K562 (cell line): ENCODE data around the gene MKNK2. TPM values are rescaled to one million over a fixed set of nuclear protein-coding genes. Genes with fewer than 3 reads are reported as not detected.
A peak's percentile ranks its signal among the peaks of the same experiment; 100 is the strongest.

Experiments
- ATAC-seq: fragments of 200-7000 bp; cut with Tn5 transposase; 3 replicates; pipeline ENCODE4 v1.9.1; 2020; ENCODE audit warnings: moderate library complexity
- BruUV-seq: library from RNA; stranded (reverse); fragments of 400-500 nt; replicated peaks from 2 replicates; lab custom pipeline; 2021; lab: Mats Ljungman, UMichigan
- CTCF ChIA-PET: fragments of 300-600 bp; formaldehyde crosslinking; extraction: SDS; loops from one replicate; lab custom pipeline; 2021; ENCODE audit warnings: low intra/inter-chr PET ratio; lab: Yijun Ruan, JAX
- POLR2A ChIA-PET: fragments of 300-600, 350-650 bp; sonication (Branson Sonifier 250); formaldehyde crosslinking; extraction: SDS; loops from one replicate; lab custom pipeline; 2021; ENCODE audit warnings: antibody characterized with exemption, inconsistent platforms; lab: Yijun Ruan, JAX
- DNase-seq, 4 experiments: peaks; one replicate each; pipeline versions ENCODE4 v3.0.0 to v3.0.0-alpha.2; 2011 to 2018; ENCODE audit warnings: low spot score in 3 of 4, mixed read lengths in 3 of 4; ENCODE audit errors: extremely low read depth in 1 of 4
- FAIRE-seq: peaks from 2 replicates; lab custom pipeline; 2011; peaks lifted over from hg19 to GRCh38; lab: Jason Lieb, UNC
- H2AFZ ChIP-seq: 2 replicates; pipeline ENCODE4 v1.6.0; 2011; ENCODE audit warnings: low read depth, low read length, control low read depth, inconsistent platforms
- H3K27ac ChIP-seq: fragments of 200-600 bp; 3 replicates; pipeline ENCODE4 v1.8.0; 2011; ENCODE audit warnings: low read depth, mild to moderate bottlenecking, control low read depth, inconsistent platforms, low read length, moderate library complexity, mixed read lengths; ENCODE audit errors: extremely low read depth
- H3K27me3 ChIP-seq, 2 experiments: fragments of 300-600 bp in 1 of 2; 2 replicates in 1 of 2; 3 replicates in 1 of 2; pipeline versions ENCODE4 v1.6.0 to v1.8.0; 2011; ENCODE audit warnings: inconsistent platforms in 2 of 2, low read length in 2 of 2, mild to moderate bottlenecking in 1 of 2, mixed read lengths in 1 of 2, moderate library complexity in 1 of 2; ENCODE audit not compliant: control insufficient read depth in 2 of 2, insufficient read depth in 2 of 2
- H3K36me3 ChIP-seq: fragments of 300-600 bp; 3 replicates; pipeline ENCODE4 v1.8.0; 2011; ENCODE audit warnings: mild to moderate bottlenecking, low read length, inconsistent platforms; ENCODE audit not compliant: control insufficient read depth, insufficient read depth
- H3K4me1 ChIP-seq, 2 experiments: fragments of 200-600 bp in 1 of 2; replicated peaks in 1 of 2; 2 replicates in 1 of 2; 3 replicates in 1 of 2; pipeline versions ENCODE4 v1.5.1 to v1.8.0; 2011; ENCODE audit warnings: inconsistent platforms in 2 of 2, low read length in 2 of 2, mild to moderate bottlenecking in 1 of 2, mixed read lengths in 1 of 2, moderate library complexity in 1 of 2; ENCODE audit not compliant: control insufficient read depth in 2 of 2, insufficient read depth in 2 of 2
- H3K4me2 ChIP-seq: 2 replicates; pipeline ENCODE4 v1.6.1; 2011; ENCODE audit warnings: low read length, control low read depth, inconsistent platforms, mixed read lengths; ENCODE audit not compliant: insufficient read depth
- H3K4me3 ChIP-seq: fragments of 200-600 bp; sonication (generic), shearing (Covaris generic); 2 replicates; pipeline ENCODE4 v1.5.1; 2016; ENCODE audit warnings: control low read depth, inconsistent platforms
- H3K79me2 ChIP-seq: fragments of 200-600 bp; 3 replicates; pipeline ENCODE4 v1.8.0; 2011; ENCODE audit warnings: low read length, inconsistent platforms; ENCODE audit not compliant: control insufficient read depth, insufficient read depth
- H3K9ac ChIP-seq, 2 experiments: 2 replicates each; pipeline versions ENCODE4 v1.6.0 to v1.6.1; 2011; ENCODE audit warnings: low read depth in 2 of 2, low read length in 2 of 2, control low read depth in 1 of 2, inconsistent platforms in 1 of 2, mild to moderate bottlenecking in 1 of 2, mixed read lengths in 1 of 2; ENCODE audit not compliant: insufficient read depth in 1 of 2
- H3K9me1 ChIP-seq: one replicate; pipeline ENCODE4 v1.6.0; 2011; ENCODE audit warnings: inconsistent platforms, mild to moderate bottlenecking, low read length, moderate library complexity; ENCODE audit not compliant: control insufficient read depth, insufficient read depth
- H3K9me3 ChIP-seq: replicated peaks from 2 replicates; pipeline ENCODE4 v1.5.1; 2011; ENCODE audit warnings: low read depth, low read length, inconsistent platforms; ENCODE audit not compliant: control insufficient read depth, insufficient read depth
- H4K20me1 ChIP-seq: replicated peaks from 2 replicates; pipeline ENCODE4 v1.6.1; 2011; ENCODE audit warnings: low read length, inconsistent platforms, mixed read lengths; ENCODE audit not compliant: control insufficient read depth, insufficient read depth
- FOXP1 ChIP-seq: sonication (generic); formaldehyde crosslinking; IDR thresholded peaks from 2 replicates; pipeline ENCODE4 v1.8.0; 2022; ENCODE audit warnings: mild to moderate bottlenecking, missing genetic modification reagents
- NR4A1 ChIP-seq, 2 experiments: fragments of 250-450 bp in 1 of 2; fragments of 450-650 bp in 1 of 2; sonication (Bioruptor Pico) in 1 of 2; IDR thresholded peaks; 2 replicates each; pipeline versions ENCODE4 v1.4.0 to v1.6.1; 2016 to 2020; ENCODE audit warnings: mild to moderate bottlenecking in 2 of 2, missing compliant biosample characterization in 1 of 2, missing genetic modification characterization in 1 of 2, moderate library complexity in 1 of 2
- PRDM10 ChIP-seq: fragments of 450-650 bp; IDR thresholded peaks from 2 replicates; pipeline ENCODE4 v1.6.1; 2018; ENCODE audit not compliant: partially characterized antibody
- RBM17 ChIP-seq: fragments of 200-400 bp; formaldehyde crosslinking; IDR thresholded peaks from 2 replicates; pipeline ENCODE4 v1.6.1; 2017; ENCODE audit warnings: low read depth, mild to moderate bottlenecking, low read length, borderline replicate concordance
- RFX1 ChIP-seq: fragments of 450-650 bp; IDR thresholded peaks from 2 replicates; pipeline ENCODE4 v1.6.1; 2016; ENCODE audit warnings: mild to moderate bottlenecking, moderate library complexity
- STAG1 ChIP-seq: sonication (generic); formaldehyde crosslinking; IDR thresholded peaks from 2 replicates; pipeline ENCODE4 v1.5.0; 2020; ENCODE audit warnings: missing genetic modification reagents, borderline replicate concordance
- TCF3 ChIP-seq: sonication (generic); formaldehyde crosslinking; IDR thresholded peaks from 2 replicates; pipeline ENCODE4 v1.4.0; 2020; ENCODE audit warnings: mild to moderate bottlenecking, missing genetic modification reagents
- ZBTB1 ChIP-seq: sonication (generic); formaldehyde crosslinking; IDR thresholded peaks from 2 replicates; pipeline ENCODE4 v1.8.1; 2023; ENCODE audit warnings: missing genetic modification reagents, low read depth, mild to moderate bottlenecking, borderline replicate concordance
- ZBTB33 ChIP-seq: sonication (generic); formaldehyde crosslinking; IDR thresholded peaks from 2 replicates; pipeline ENCODE4 v1.8.1; 2023; ENCODE audit warnings: mild to moderate bottlenecking, missing genetic modification reagents
- ZNF253 ChIP-seq: fragments of 250-450 bp; sonication (Bioruptor Pico); conservative IDR thresholded peaks from 2 replicates; pipeline ENCODE4 v1.6.1; 2021; ENCODE audit warnings: mild to moderate bottlenecking
- ZNF282 ChIP-seq: sonication (generic); formaldehyde crosslinking; IDR thresholded peaks from 2 replicates; pipeline ENCODE4 v1.8.1; 2023; ENCODE audit warnings: missing genetic modification reagents
- ZNF512 ChIP-seq: IDR thresholded peaks from 2 replicates; pipeline ENCODE4 v1.6.1; 2016; ENCODE audit warnings: missing genetic modification characterization, missing compliant biosample characterization
- WGBS: fragments of 100-300 bp; shearing (Covaris generic); methylation state at CpG from one replicate; pipeline ENCODE4 v1.1.6; 2016; ENCODE audit warnings: low coverage, mixed read lengths; ENCODE audit not compliant: insufficient coverage; ENCODE audit errors: missing lambda C conversion rate; 5-methylcytosine and 5-hydroxymethylcytosine counted together
- in situ Hi-C: fragments of 300-500 bp; cut with MboI; formaldehyde crosslinking; loops from 4 replicates; pipeline ENCODE4 v1.15.0; 2018; ENCODE audit warnings: inconsistent platforms, mixed read lengths
- intact Hi-C: fragments of 100-400 bp; cut with micrococcal nuclease; formaldehyde crosslinking; loops from 2 replicates; pipeline ENCODE4 v1.14.2; 2022
- polyA plus RNA-seq, 8 experiments: library from polyadenylated mRNA; depleted of rRNA in 4 of 8; stranded (reverse) in 5 of 8; unstranded in 3 of 8; fragments of >200 nt; fragmentation: Nextera tagmentation in 2 of 8; fragmentation: Illumina TruSeq in 1 of 8; extraction: Ambion mirVana in 2 of 8; extraction: Trizol in 1 of 8; gene quantifications; 2 replicates each; pipeline versions ENCODE4 v1.2.1 to v1.2.3, GENCODE V29; 2011 to 2014; ENCODE audit warnings: inconsistent platforms in 1 of 8, missing spikeins in 1 of 8
- total RNA-seq, 7 experiments: library from RNA; depleted of rRNA in 6 of 7; stranded (reverse); fragments of >200 nt in 6 of 7; fragmentation: Illumina TruSeq in 2 of 7; extraction: Trizol in 2 of 7; gene quantifications; 2 replicates each; pipeline versions ENCODE4 v1.2.1 to v1.2.3, GENCODE V29; 2011 to 2021; ENCODE audit warnings: low replicate concordance in 1 of 7

Gene MKNK2
- total and polyA plus RNA-seq, 9 of the 15 experiments (the other 6 are each of a cell fraction or from before 2014, with no cell fraction given): 5.1 to 191 (median 51.9) TPM

GRCh38 chr19:2062770-2063169, 11.7 kb upstream of the MKNK2 start (continued):
- TF ChIP-seq RFX1: no peak
- TF ChIP-seq ZNF282: no peak
- no peak for TF ChIP-seq ZNF512 (tag)
- TF ChIP-seq STAG1 (CRISPR knock-in tag): no peak

- Histone ChIP-seq H3K27me3 (no peaks in the 10 kb centered on the region), H3K9me1 (no peaks in the 10 kb centered on the region), H2AFZ (no peak overlapping the region), H3K36me3 (no peaks in the 10 kb centered on the region), H3K79me2 (peaks cover 9% of the 10 kb centered on the region; the same call in 2 of the 3 replicates), H3K4me3 (peak overlapping the region; percentile 76), H3K27ac (peak overlapping the region; percentile 100), H3K4me1 (peaks cover 36 to 69% of the 10 kb centered on the region in 2 experiments), H4K20me1 (no peaks in the 10 kb centered on the region), H3K9me3 (no peaks in the 10 kb centered on the region), H3K9ac (peak overlapping the region; percentile 97 to 98), H3K4me2 (peak overlapping the region; percentile 95)
- no TSS peak for BruUV-seq
- intact Hi-C loops: loop anchor here (5.0 kb wide), 1 partner anchor 135 kb away; no protein-coding TSS in a partner anchor
- no peak for FAIRE-seq
- TF ChIP-seq ZBTB33 (CRISPR knock-in tag) (0 out of 2 replicates have a peak, but pooled peaks have one; percentile 54), NR4A1 (CRISPR knock-in tag; IDR thresholded peaks at IDR 0.05) (0 out of 2 replicates have a peak, but pooled peaks have one; percentile 5), NR4A1 (tag; IDR thresholded peaks at IDR 0.05) (no peak), PRDM10 (peak; percentile 63), TCF3 (CRISPR knock-in tag) (no peak), ZBTB1 (CRISPR knock-in tag) (no peak), ZNF253 (CRISPR knock-in tag) (no peak), RBM17 (no peak), FOXP1 (CRISPR knock-in tag) (0 out of 2 replicates have a peak, but pooled peaks have one; percentile 20)
- POLR2A ChIA-PET: interaction anchor here (0.6 to 6.8 kb wide), 10 partner anchors 11 to 198 kb away, joined by 3 to 72 read pairs (median 4); no protein-coding TSS in a partner anchor
- ATAC-seq: no peak
- in situ Hi-C loops: no loop called here
- no peak for DNase-seq
- CTCF ChIA-PET: interaction anchor here (0.7 kb wide), 1 partner anchor 43 kb away, joined by 4 read pairs; no protein-coding TSS in a partner anchor
- 62% methylated on average over 10 of the region's 10 CpGs for WGBS
These were observed 11.3 kb upstream of the MKNK2 start for GRCh38 chr19:2062389-2062729.
